CD4-positive, alpha-beta T cell treated with Interleukin-6 at 100 ng/mL for 8 hours (primary cell): ENCODE data around the gene BRD3.

Experiments
- DNase-seq: peaks from one replicate; pipeline ENCODE4 v3.0.0-alpha.2; 2020; ENCODE audit warnings: mixed read lengths, low spot score

Gene BRD3

DNA sequence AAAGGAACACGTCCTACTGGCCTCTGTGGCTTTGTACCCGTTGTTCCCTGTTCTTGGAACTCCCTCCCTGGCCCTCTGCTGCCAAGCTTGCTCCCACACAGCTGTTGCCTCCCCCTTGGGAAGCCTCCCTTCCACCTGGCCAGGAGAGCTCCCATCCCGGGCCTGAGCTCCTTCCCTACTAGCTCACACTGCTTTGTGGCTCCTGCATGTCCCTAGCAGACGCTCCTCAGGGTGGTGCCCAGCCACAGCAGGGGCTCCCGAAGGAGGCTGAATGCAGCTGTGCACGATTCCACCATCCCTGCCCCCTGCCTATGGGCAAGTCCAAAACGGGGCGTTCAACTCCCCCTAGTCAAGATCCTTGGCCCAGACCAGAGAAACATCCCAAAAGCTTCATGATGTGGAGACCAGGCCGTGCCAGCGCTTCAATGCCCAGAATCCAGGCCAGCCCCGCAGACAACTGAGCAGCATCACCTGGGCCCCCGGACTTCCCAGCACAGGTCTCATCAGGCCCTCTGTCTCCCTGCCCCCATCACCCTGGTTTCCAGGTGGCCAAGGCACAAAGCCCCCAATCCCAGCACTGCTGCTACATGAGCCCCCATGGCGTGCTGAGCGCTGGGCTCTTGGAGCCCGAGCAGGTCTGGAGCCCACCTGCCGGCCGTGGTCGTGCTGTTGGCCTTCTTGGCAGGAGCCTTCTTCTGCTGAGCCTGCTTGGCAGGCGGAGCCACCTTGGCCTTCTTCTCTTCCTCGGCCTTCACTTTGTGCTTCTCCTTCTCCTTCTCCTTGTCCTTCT, 28.2 kb downstream of the BRD3 start:
- DNase-seq = no peak

DNA sequence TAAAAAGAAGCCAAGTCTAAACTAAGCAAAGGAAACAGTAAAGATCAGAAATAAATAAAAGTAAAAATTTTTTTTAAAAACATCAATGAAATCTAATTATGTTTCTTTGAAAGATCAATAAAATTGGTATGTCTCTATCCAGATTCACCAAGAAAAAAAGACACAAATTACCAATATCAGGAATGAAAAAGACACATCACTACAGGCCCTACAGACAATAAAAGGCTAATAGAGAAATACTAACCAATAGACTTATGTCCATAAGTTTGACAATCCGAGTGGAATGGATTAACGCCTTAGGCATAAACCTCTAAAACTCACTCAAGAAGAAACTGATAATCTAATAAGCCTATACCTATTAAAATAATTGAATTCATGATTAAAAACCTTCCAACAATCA, 30.2 kb downstream of the BRD3 start:
- DNase-seq = no peak

DNA sequence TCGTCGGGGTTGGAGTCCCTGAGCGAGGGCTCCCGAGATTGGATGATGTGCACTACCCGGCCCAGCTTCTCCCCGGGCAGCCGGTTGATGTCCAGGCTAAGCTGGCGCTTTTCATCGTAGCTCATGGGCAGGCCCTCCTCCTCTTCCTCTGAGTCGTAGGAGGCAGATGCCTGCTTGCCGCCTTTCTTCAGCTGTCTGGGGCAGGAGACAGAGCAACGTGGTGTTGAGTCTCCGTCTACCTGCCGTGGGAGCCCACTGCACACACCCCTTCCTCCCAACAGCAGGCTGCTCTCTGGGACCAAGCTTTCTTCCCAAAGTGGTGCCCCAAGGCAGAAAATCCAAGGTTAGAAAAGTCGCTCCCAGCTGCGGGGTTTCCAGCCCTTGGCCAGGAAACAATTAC, 31.7 kb downstream of the BRD3 start:
- no peak for DNase-seq

DNA sequence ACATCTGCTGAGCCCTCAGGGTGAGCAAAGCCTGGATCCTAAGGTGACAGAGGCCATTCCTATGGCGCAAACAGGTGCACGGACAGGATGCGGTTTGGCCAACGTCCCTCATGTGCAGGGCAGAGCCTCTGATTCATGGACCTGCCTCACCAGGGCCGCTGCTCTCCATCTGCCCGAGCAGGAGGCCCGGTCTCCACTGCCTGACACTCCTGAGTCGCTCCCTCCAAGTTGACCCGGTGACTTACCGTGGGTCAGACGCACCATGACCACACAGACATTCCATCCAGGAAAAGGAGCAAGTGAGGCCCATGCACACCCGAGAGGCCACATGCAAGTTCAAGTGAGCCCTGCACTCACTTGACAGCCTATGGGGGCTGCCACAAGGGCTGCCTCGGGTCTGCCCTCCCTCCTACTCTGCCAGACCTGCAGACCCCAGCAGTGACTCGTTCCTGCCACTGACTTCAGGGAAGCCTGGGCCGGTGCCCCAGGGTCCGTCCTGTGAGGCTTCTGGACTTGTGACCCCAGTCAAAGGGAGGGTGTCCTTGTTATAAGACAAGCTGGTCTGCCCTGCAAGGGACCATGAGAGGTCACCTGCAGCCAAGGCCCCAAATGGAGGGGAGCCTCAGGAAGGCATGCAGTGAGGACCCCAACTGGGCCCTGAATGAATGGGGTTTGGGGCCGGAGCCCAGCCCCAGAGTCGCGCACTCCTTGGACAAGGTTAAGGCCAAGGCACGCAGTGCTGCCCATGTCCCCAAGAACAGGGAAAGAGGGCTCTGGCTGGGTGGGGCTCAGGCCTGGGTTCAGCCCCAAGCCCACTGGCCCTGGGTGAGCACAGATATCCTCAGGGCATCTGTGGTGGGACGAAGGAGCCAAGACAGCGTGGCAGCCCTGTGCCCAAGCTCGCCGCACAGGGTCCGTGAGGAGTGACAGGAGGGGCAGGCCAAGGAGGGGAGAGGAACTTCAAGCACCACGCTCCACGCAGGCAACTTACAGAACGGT, 32.5 kb downstream of the BRD3 start:
- no peak for DNase-seq

DNA sequence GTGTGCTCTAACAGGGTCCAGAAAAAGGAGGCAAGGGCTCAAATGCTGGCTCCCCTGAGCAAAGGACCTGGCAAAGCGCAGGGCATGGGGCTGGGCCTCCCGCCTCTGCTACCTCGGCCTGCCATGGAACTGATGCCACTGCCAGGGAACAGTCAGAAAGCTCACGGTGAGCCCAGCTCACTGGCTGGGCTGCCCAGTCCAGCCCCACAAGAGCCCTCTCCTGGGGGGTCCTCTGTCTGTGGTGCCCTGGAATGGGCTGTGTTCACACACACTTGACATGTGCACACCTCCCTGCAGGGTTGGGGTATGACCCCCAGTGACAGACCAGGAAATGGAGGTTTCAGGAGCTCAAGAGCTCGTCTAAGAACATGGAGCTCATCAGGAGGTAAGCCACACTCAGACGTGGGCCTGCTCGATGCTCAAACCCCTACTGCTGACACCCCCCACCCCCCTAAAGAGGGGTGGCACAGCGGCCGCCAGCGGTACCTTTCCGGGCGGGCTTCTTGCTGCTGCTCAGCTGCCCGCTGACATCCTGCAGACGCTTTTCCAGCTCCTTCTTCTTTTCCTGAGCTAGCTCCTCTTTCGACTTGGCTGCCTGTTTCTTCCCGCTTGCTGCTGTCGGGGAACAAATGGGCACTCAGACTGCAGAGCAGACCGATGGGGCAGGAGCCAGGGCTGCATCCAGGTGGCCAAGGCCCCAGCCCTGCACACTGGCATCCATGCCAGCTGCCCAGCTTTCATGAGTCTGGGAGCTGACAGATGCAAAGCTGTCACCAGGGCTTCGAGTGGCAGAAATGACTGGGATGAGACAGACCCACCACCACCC, 33.4 kb downstream of the BRD3 start:
- no peak for DNase-seq

DNA sequence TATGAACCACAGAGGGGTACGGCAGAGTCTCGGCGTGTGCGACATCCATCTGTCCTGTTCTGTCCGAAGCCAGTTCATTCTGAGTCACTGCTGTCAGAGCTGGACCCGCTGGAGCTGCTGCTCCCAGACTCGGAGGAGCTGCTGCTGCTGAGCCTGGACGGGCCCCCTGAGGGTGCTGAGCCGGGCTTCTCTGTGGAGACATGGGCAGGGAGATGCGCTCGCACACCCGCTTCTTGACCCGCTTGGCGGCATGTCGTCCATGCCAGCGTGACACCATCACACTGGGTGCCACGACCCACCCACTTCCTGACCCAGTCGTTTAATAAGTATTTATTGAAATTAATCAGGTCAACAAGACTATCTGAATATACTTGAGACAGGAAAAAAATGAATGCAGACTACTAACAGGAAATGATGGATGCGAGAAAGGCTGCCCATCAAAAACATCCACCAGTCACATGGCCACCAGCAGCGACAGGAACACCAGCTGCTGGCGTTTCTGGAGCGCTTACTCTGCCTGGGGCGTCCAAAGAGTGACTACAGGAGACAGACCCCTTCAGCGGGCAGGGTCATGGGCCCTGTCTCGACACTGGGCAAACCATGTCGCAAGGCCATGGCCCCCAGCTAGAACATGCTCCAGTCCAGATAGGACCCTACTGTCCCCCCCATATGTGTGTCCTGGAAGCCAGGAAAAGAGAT, 34.2 kb downstream of the BRD3 start:
- DNase-seq = no peak

DNA sequence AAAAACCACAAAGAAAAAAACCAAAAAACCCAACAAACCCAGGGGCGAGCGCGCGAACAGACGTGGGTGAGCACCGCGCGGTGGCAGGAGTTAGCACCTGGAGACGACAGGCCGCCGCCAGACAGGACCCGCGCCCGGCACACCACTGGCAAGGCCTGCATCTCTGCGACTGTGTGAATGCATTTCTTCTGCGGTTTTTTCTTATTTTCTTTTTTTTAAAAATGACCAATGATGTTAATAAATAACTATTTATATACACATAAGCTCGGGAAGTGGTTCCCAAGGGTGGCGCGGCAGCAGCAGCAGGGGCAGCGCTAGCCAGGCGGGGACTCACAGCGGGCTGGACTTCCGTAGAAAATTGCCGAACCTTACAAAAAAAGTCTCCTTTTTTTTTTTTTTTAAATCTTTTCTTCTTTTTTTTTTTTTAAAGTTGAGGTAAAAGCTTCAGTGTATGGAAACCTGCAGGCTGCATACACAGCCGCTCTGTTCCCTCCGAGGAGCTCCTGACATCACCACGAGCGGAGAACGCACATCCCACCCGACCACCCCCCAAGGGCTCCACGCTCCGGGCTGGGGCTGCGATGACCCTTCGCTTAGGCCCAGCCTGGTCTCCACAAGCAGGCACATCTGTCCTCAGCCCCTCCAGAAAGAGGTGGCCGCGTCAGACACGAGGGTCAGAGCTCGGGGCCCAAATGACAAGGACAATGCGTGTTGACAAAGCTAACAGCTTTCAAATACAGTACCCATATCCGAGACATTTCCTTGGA, 35.2 kb downstream of the BRD3 start:
- DNase-seq = no peak

DNA sequence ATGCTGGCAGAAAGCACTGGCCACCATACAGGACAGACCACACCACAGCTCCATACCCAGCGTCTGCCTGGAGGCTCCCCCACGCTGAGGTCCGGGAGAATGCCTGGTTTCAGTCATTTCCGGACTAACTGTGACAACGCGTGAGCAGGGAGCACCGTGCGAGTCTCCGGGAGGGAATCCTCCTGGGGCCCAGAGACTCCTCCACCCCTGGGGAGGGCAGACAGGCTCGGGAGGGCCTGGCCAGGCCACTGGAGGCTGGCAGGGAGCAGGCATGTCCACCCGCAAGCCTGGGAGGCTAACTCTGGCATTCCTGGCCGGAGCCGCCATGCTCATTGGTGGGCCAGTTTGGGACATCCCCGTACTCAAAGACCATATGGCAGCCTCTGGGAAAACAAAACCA, 36.0 kb downstream of the BRD3 start:
- no peak for DNase-seq

DNA sequence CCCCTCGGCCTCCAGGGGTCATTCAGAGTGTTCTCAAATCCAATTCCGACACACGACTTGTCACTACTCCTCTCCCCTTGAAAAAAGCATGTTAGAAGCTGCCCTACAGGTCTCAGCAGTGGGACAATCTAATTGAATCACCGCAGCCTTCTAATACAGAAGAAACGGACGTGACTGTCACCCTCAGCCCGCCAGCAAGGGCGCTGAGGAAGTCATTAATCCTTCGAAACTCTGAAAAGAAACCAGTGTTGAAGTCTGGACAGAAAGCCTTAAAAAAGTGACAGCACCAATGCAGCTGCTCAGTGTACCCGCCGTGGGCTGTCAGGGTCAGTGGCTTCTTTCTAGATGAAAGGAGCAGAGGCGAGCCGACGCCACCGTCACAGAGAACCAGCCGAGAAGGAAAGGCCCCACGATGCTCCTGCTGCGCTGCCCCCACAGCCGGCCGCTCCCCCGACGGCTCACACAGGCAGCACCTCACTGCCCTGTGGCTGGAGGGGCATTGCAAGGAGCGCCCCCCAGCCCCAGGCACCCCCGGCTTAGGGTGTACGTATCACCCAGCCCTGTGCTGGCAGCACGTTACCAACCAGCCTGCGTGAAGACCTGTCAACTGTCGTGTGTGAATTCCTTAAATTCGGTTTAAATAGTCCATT, 36.9 kb downstream of the BRD3 start:
- no peak for DNase-seq

DNA sequence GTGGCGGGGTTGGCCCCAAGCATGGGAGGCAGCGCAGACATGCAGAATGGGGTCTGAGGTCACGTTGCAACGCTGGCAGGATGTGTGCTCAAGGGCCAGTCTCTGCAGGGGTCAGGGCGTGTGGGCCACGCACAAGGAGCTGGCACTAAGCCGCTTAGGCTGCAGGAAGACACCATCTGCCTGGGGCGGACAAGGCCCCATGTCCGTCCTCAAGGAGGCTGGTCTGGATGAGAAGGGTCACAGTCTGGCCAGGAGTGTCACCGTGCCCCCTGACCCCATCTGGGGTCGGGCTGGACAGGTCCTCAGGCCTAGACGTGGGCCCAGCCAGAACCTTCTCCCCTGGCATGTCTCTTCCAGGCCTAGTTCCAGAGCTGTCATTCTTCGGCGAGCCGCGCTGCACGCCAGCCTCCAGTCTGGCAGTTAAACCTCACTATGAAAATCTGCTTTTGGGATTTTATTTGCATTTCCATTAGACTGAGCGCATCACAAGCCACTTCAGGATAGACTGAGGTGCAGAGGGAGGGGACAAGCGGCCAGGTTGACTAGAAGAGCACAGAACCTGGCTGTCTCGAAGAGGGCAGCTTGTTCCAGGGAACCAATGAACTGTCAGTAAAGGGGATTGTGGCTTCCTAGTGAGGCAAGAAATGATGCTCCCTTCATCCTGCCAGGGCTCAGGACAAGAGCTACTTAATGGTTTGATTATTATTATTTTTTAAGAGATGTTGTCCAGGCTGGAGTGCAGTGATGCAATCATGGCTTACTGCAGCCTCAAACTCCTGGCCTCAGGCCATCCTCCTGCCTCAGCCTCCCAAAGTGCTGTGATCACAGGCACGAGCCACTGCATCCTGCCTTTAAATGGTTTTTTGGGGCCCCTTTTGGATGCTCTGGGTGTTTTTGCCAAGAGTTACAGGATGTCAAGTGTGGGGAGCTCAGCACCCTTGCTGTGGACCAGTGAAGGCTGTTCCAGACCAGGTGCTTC, 38.3 kb downstream of the BRD3 start:
- DNase-seq = no peak

DNA sequence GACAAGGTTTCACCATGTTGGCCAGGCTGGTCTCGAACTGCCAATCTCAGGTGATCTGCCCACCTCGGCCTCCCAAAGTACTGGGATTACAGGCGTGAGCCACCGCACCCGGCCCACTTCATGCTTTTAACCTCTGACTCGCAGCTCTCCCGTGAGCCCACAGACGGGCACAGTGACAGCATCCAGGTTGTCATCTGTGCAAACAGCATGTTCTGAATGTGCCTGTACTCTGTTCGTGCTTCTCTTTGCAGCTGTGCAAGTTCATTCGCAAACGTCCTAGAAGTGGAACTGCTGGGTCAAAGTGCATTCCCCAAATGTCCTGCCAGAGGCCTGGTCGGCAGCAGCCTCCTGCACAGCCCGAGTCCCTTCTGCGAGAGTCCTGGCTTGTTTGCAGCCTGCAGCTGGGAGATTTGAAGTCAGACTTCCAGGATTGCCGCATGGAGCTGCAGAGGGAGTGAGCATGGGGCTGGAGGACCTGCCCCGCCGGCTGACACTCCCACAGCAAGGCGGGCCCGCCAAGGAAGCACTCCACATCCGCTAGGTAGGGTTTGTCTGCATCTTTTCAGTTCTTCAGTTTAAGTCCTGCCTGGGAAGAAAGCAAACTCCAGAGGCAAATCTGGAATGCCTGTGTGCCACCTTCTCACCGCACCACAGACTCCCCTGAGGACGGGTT, 39.1 kb downstream of the BRD3 start:
- no peak for DNase-seq

DNA sequence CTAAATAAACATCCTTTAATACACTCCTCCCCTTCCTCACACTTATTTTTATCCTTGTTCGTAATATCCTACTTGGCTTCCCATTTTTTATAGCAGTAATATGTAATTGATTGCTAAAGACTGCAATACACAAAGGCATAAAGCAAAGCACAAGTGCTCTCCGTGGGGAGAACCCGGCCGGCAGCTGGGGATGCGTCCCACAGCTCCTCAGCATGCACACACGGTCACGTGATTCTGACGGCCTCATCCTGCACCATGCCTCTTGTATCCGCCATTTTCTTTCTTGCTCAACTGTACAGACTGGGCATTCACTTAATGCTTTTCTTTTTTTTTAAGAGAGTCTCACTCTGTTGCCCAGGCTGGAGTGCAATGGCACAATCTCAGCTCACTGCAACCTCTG, 39.8 kb downstream of the BRD3 start:
- DNase-seq = no peak

DNA sequence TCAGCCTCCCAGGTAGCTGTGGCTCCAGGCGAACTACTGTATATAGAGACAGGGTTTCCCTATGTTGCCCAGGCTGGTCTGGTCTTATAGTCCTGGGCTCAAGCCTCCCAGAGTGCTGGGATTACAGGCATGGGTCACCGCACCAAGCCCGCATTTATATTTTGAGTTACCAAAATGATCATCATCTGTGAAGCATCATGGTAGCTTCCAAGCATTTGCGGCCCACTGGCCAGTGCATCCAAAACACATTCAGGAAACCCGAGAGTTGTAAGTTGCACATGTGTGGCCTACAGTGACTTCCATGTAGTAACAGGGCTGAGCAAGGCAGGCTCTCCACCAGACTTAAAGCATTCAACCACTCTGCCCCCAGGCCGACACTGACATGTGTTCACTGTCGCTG, 40.3 kb downstream of the BRD3 start:
- DNase-seq = no peak

DNA sequence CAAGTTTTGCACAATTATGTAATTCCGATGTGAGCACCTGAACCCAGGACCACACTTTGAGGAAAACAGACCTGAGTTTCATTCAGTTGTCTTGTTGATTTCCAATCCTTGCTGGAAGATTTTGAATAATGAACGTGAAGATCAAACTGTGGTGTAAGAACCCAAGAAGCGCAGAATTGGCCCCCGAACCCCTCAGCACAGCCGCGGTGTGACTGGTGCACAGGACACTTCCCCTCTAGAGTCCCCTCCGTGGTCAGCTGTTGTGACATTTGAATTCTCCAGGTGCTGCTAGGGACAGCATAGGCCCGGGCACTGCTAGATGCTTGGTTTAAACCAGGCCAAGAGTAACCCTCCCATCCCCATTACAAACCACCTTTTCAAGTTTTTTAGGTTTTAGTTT, 40.8 kb downstream of the BRD3 start:
- DNase-seq = no peak

DNA sequence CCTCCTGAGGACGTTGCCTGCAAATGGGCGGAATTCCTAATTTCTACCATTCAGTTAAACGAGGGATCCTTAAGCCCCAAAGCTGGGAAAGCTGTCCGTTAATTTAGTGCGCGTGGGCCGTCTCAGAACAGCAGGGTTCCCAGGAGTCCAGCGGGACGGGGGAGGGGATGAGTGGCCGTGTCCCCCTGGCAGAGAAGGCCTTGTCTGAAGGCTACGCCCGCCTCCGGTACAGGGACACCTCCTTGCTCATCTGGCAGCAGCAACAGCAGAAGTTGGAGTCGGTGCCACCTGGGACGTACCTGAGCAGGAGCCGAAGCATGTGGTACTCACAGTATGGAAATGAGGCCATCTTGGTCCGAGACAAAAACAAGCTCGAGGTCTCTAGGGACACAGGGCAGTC, 41.2 kb downstream of the BRD3 start:
- no peak for DNase-seq

DNA sequence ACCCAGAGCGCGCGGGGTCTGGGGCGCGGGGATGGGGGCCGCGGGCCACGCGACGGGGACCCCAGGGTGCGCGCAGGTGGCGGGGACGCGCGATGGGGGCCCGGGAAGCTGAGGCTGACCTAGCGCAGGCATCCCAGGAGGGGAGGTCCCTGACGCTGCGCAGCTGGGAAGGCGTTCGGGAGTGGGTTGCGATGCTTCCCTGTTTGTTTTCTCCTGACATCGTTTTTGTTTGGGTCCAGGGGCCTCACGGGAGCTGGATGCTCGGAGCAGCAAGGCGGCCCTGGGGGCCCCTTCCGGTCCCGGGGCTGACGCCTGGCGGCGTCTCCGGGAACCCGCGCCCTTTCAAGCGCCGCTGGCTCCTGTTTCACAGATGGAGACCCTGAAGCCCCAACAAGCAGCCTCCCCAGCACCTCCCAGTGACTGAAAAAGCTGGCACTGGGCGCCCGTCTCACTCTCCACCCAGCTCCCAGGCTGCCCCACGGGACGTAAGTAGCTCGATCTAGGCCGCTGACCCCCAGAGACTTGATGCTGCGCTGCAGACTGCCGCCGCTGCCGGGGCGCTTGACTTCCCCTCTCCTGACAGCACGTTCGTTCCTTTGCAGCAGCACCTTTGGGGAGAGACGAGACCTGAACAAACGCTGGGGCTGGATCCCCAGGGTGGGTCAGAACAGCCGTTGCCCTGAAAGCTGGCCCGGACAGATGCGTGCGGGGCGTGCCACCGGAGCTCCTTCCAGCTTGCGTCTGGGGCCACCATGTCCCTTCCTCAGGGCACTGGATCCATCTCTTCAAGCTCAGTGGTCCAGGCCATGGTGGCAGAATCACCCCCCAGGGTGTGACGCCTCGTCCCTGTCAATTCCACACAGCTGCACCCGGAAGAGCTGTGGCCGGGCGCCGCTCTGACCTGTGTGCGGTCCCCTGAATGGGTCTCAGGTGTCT, 42.0 kb downstream of the BRD3 start:
- DNase-seq = peak; percentile 32

DNA sequence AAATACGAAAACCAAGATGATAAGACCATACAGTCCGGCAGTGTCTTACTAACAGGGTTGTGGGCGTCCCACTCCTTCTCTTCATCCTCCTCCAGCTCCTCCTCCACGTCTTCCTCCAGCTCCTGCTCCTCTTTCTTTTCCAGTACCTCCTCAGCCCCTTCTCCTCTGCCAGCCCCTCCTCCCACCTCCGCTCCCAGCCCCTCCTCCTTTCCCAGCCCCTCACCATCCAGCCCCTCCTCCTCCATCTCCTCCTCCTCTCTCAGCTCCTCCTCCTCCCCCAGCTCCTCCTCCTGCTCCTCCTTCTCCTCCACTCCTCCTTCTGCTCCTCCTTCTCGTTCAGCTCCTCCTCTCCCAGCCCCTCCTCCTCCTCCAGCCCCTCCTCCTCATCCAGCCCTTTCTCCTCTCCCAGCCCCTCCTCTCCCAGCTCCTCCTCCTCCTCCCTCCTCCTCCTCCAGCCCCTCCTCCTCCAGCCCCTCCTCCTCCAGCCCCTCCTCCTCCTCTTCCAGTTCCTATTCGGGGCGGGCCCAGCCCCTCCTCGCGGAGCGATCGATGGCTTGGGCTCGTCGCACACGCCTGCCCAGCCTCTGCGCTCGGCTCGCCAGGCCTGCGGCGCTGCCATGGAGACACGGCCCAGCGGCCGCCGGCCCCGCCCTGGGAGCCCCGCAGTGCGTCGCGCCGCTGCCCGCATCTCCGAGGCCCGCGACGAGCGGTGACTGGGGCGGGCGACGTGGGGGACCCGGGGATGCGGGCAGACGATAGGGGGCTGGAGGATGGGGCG, 42.8 kb downstream of the BRD3 start, which contains the start of gene BRD3OS:
TSS of gene BRD3OS (plus strand) at position 654 of the 778 bp plus-strand sequence. CDS start 1,267 bp downstream, outside the sequence.
- peak; percentile 97 for DNase-seq
